Type B pancreatic cell (in vitro differentiated cells): ENCODE data around the gene SLAMF1. TPM values are rescaled to one million over a fixed set of nuclear protein-coding genes. Genes with fewer than 3 reads are reported as not detected.

Source experiments
- DNase-seq: peaks from one replicate; pipeline ENCODE4 v3.0.0; 2021; ENCODE audit warnings: mixed read lengths; ENCODE audit not compliant: unreplicated experiment; ENCODE audit errors: extremely low spot score
- H3K27ac Mint-ChIP-seq: 2 replicates; pipeline ENCODE4 v1.8.0; 2021; ENCODE audit warnings: mild to moderate bottlenecking, mixed read lengths
- H3K27me3 Mint-ChIP-seq: 2 replicates; pipeline ENCODE4 v1.8.0; 2021; ENCODE audit warnings: mixed read lengths
- H3K36me3 Mint-ChIP-seq: 2 replicates; pipeline ENCODE4 v1.8.0; 2021; ENCODE audit warnings: mixed read lengths
- H3K4me1 Mint-ChIP-seq: one replicate; pipeline ENCODE4 v1.8.0; 2021; ENCODE audit warnings: mixed read lengths; ENCODE audit not compliant: unreplicated experiment
- H3K4me3 Mint-ChIP-seq: 2 replicates; pipeline ENCODE4 v1.8.0; 2021; ENCODE audit warnings: mild to moderate bottlenecking, mixed read lengths
- H3K9me3 Mint-ChIP-seq: 2 replicates; pipeline ENCODE4 v1.8.0; 2021; ENCODE audit warnings: mixed read lengths
- CTCF ChIP-seq: fragments of 200-600 bp; sonication (generic); conservative IDR thresholded peaks from 2 replicates; pipeline ENCODE4 v1.5.0; 2021; ENCODE audit warnings: antibody characterized with exemption, mild to moderate bottlenecking
- total RNA-seq: library from RNA; stranded (reverse); gene quantifications from 2 replicates; pipeline ENCODE4 v1.2.1, GENCODE V29; 2021; ENCODE audit warnings: low replicate concordance

Gene SLAMF1
- total RNA-seq, 1 donor from 2014 or later: not detected

- Mint-ChIP-seq H3K27ac (no peak overlapping the region), H3K4me1 (no peaks in the 10 kb centered on the region), H3K27me3 (no peaks in the 10 kb centered on the region), H3K9me3 (no peaks in the 10 kb centered on the region), H3K4me3 (no peak overlapping the region), H3K36me3 (no peaks in the 10 kb centered on the region)
- no peak for TF ChIP-seq CTCF
- DNase-seq: no peak
Measured at GRCh38 chr1:160662910-160663309, 16.1 kb upstream of the SLAMF1 start.

GRCh38 chr1:160659566-160659965 lies 12.7 kb upstream of the SLAMF1 start:
- no peaks in the 10 kb centered on the region for H3K36me3 Mint-ChIP-seq
- H3K4me1 Mint-ChIP-seq: no peaks in the 10 kb centered on the region
- TF ChIP-seq CTCF: no peak
- peaks cover 12% of the 10 kb centered on the region for H3K27me3 Mint-ChIP-seq
- no peak overlapping the region for H3K27ac Mint-ChIP-seq
- no peak overlapping the region for H3K4me3 Mint-ChIP-seq
- H3K9me3 Mint-ChIP-seq: no peaks in the 10 kb centered on the region
- no peak for DNase-seq

GRCh38 chr1:160658814-160659193 lies 12.0 kb upstream of the SLAMF1 start:
- Mint-ChIP-seq H3K27ac (no peak overlapping the region), H3K9me3 (no peaks in the 10 kb centered on the region), H3K4me3 (no peak overlapping the region), H3K4me1 (no peaks in the 10 kb centered on the region), H3K27me3 (peaks cover 13% of the 10 kb centered on the region), H3K36me3 (no peaks in the 10 kb centered on the region)
- no peak for TF ChIP-seq CTCF
- DNase-seq: no peak

GRCh38 chr1:160658162-160658813 lies 11.4 kb upstream of the SLAMF1 start:
- H3K4me1 Mint-ChIP-seq: no peaks in the 10 kb centered on the region
- no peak overlapping the region for H3K4me3 Mint-ChIP-seq
- H3K36me3 Mint-ChIP-seq: no peaks in the 10 kb centered on the region
- H3K27ac Mint-ChIP-seq: no peak overlapping the region
- no peak for DNase-seq
- TF ChIP-seq CTCF: no peak
- H3K27me3 Mint-ChIP-seq: peaks cover 13% of the 10 kb centered on the region
- no peaks in the 10 kb centered on the region for H3K9me3 Mint-ChIP-seq

GRCh38 chr1:160657250-160657781 lies 10.5 kb upstream of the SLAMF1 start:
- H3K4me3 Mint-ChIP-seq: no peak overlapping the region
- no peak for DNase-seq
- no peak overlapping the region for H3K27ac Mint-ChIP-seq
- TF ChIP-seq CTCF: no peak
- H3K4me1 Mint-ChIP-seq: peaks cover 7% of the 10 kb centered on the region
- H3K36me3 Mint-ChIP-seq: no peaks in the 10 kb centered on the region
- peaks cover 13% of the 10 kb centered on the region for H3K27me3 Mint-ChIP-seq
- no peaks in the 10 kb centered on the region for H3K9me3 Mint-ChIP-seq
